Suprapubic skin (tissue), 4 donors: ENCODE measurements around the gene MTARC1. TPM values are rescaled to one million over a fixed set of nuclear protein-coding genes. Genes with fewer than 3 reads are reported as not detected.

ENCODE experiments used
- DNase-seq, 2 donors: peaks; one replicate each; pipeline ENCODE4 v3.0.0-alpha.2; 2019; ENCODE audit warnings: low spot score in 2 of 2
- H3K27ac ChIP-seq: fragments of 200-600 bp; sonication (generic); one replicate; pipeline ENCODE4 v1.5.1; 2019
- H3K27me3 ChIP-seq: fragments of 200-600 bp; sonication (generic); one replicate; pipeline ENCODE4 v1.5.1; 2019
- H3K36me3 ChIP-seq: fragments of 200-600 bp; sonication (generic); one replicate; pipeline ENCODE4 v1.5.1; 2019
- H3K4me1 ChIP-seq: fragments of 200-600 bp; sonication (generic); one replicate; pipeline ENCODE4 v1.5.1; 2019
- H3K4me3 ChIP-seq: fragments of 200-600 bp; sonication (generic); one replicate; pipeline ENCODE4 v1.5.1; 2019; ENCODE audit warnings: mild to moderate bottlenecking
- H3K9me3 ChIP-seq: fragments of 200-600 bp; sonication (generic); one replicate; pipeline ENCODE4 v1.5.1; 2019
- EP300 ChIP-seq: sonication (generic); formaldehyde crosslinking; IDR thresholded peaks from one replicate; pipeline ENCODE4 v1.6.1; 2017; ENCODE audit warnings: antibody characterized with exemption
- POLR2A ChIP-seq, 2 donors: fragments of 450-650 bp; IDR thresholded peaks; one replicate each; pipeline ENCODE4 v1.6.1; 2017; ENCODE audit warnings: antibody characterized with exemption in 2 of 2, mild to moderate bottlenecking in 2 of 2, moderate library complexity in 2 of 2
- POLR2AphosphoS5 ChIP-seq, 3 donors: sonication (generic); formaldehyde crosslinking; IDR thresholded peaks; one replicate each; pipeline ENCODE4 v1.6.1; 2017; ENCODE audit warnings: antibody characterized with exemption in 3 of 3
- WGBS: methylation state at CpG from one replicate; pipeline ENCODE4 v1.1.5; 2018; 5-methylcytosine and 5-hydroxymethylcytosine counted together
- total RNA-seq, 4 donors: library from RNA; depleted of rRNA; stranded (reverse); fragments of >200 nt; gene quantifications; one replicate each; pipeline ENCODE4 v1.1.0, GENCODE V29; 2016
- TF ChIP-seq, protein P1 (sequence below), 2 donors: fragments of 200-600 bp in 1 of 2; fragments of 450-650 bp in 1 of 2; sonication (generic) in 1 of 2; IDR thresholded peaks; one replicate each; pipeline ENCODE4 v1.5.1; 2016 to 2019; ENCODE audit warnings: antibody characterized with exemption in 2 of 2, mild to moderate bottlenecking in 1 of 2, moderate library complexity in 1 of 2

MTARC1 gene
- total RNA-seq, 4 donors from 2014 or later: 2.1 to 12.7 (median 7.5) TPM

DNA sequence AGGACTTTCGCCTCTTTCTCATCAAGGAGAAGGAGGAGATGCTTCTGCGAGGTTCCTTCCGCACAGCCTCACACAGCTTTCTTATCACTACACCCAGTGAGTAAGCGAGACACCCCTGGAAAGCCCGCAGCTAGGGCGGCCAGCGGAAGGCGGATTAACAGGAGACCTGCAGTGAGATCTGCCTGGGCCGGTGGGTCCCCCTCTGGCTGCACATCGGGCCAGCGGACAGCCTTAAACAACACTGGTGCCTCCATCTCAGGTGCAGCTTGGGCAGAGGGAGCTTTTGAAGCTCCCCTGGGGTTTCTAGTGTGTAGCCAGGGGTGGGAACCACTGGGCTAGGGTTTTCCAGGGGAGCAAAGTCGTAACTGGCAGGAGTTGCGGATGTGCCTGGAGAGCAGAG, 17.5 kb upstream of the MTARC1 start:
- H3K9me3 ChIP-seq: no peaks in the 10 kb centered on the region
- 93% methylated on average over 10 of the region's 13 CpGs for WGBS
- peaks cover 6% of the 10 kb centered on the region for H3K36me3 ChIP-seq
- H3K27me3 ChIP-seq: no peaks in the 10 kb centered on the region
- no peak for DNase-seq
- no peak overlapping the region for H3K4me3 ChIP-seq
- no peaks in the 10 kb centered on the region for H3K4me1 ChIP-seq
- TF ChIP-seq POLR2AphosphoS5 (IDR thresholded peaks at IDR 0.05) (no peak), POLR2A (IDR thresholded peaks at IDR 0.05) (no peak), EP300 (no peak)
- TF ChIP-seq, protein P1, sequence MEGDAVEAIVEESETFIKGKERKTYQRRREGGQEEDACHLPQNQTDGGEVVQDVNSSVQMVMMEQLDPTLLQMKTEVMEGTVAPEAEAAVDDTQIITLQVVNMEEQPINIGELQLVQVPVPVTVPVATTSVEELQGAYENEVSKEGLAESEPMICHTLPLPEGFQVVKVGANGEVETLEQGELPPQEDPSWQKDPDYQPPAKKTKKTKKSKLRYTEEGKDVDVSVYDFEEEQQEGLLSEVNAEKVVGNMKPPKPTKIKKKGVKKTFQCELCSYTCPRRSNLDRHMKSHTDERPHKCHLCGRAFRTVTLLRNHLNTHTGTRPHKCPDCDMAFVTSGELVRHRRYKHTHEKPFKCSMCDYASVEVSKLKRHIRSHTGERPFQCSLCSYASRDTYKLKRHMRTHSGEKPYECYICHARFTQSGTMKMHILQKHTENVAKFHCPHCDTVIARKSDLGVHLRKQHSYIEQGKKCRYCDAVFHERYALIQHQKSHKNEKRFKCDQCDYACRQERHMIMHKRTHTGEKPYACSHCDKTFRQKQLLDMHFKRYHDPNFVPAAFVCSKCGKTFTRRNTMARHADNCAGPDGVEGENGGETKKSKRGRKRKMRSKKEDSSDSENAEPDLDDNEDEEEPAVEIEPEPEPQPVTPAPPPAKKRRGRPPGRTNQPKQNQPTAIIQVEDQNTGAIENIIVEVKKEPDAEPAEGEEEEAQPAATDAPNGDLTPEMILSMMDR (IDR thresholded peaks at IDR 0.05): no peak
- no peak overlapping the region for H3K27ac ChIP-seq

DNA sequence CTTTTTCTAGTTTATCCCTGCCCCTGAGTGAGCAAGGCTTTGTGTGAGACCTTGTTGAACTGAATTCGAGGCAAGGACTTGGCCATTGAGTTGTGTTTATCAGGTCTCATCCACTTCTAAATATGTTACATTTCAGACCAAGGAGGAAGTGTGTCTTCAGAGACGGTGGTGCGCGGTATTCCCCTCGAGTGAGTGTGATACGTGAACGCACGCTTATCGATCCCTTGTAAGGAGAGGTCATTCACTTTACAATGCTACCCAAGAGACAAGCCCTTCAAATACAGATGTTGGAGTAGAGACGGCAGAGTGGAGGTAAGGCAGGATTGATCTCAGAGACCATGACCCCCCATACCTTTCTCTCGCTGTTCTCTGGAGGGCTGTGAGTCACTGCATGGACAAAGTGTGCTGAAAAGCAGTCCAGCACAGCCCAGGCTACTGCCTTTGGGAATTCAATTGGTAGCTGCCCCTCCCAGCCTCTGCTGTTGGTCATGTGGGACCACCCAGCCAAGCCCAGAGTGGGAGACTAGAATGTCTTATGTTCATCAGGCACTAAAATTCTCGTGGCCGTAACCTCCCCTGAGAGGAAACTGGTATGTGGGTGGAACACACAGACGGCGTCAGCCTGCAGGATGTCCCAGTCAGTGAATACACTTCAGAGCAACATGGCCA, 16.3 kb upstream of the MTARC1 start:
- 85% methylated on average over 15 of the region's 15 CpGs for WGBS
- TF ChIP-seq POLR2AphosphoS5 (IDR thresholded peaks at IDR 0.05): no peak
- TF ChIP-seq POLR2A (IDR thresholded peaks at IDR 0.05): no peak
- TF ChIP-seq EP300: no peak
- TF ChIP-seq, protein P1 (IDR thresholded peaks at IDR 0.05): no peak
- Histone ChIP-seq H3K36me3 (peaks cover 6% of the 10 kb centered on the region), H3K27me3 (no peaks in the 10 kb centered on the region), H3K4me1 (no peaks in the 10 kb centered on the region), H3K4me3 (no peak overlapping the region), H3K27ac (no peak overlapping the region), H3K9me3 (no peaks in the 10 kb centered on the region)
- no peak for DNase-seq

DNA sequence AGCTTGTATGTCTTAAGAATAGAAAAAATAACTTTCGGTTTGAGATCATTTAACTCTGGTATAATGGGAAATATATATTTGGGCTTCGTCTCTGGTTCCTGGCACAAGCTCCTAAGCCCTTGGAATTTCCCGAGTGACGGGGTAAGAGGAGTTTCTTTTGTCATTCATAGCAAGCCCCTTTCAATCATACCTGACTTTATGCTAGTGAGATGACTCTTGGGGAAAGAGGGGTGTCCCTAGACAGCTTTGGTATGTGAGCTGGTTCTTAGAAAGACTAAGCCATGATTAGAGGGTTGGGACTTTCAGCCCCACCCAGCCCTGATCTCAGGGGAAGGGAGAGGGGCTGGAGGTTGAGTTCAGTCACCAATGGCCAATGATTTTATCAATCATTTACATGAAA, 13.9 kb upstream of the MTARC1 start:
- peaks cover 4% of the 10 kb centered on the region for H3K4me1 ChIP-seq
- H3K27me3 ChIP-seq: no peaks in the 10 kb centered on the region
- DNase-seq: no peak
- no peak overlapping the region for H3K4me3 ChIP-seq
- H3K36me3 ChIP-seq: peaks cover 6% of the 10 kb centered on the region
- 82% methylated on average over 4 of the region's 4 CpGs for WGBS
- no peak overlapping the region for H3K27ac ChIP-seq
- H3K9me3 ChIP-seq: no peaks in the 10 kb centered on the region
- TF ChIP-seq POLR2A (IDR thresholded peaks at IDR 0.05): no peak
- no peak for TF ChIP-seq POLR2AphosphoS5 (IDR thresholded peaks at IDR 0.05)
- TF ChIP-seq EP300: no peak
- TF ChIP-seq, protein P1 (IDR thresholded peaks at IDR 0.05): no peak

- no peak for TF ChIP-seq EP300
- TF ChIP-seq, protein P1 (IDR thresholded peaks at IDR 0.05): peak; percentile 54 to 73
- Histone ChIP-seq H3K4me3 (no peak overlapping the region), H3K4me1 (peaks cover 4% of the 10 kb centered on the region), H3K27me3 (no peaks in the 10 kb centered on the region), H3K9me3 (no peaks in the 10 kb centered on the region), H3K36me3 (no peaks in the 10 kb centered on the region), H3K27ac (no peak overlapping the region)
- DNase-seq: no peak
- 45% methylated on average over 8 of the region's 8 CpGs for WGBS
These were observed 11.4 kb upstream of the MTARC1 start for GRCh38 chr1:220775240-220775853.

DNA sequence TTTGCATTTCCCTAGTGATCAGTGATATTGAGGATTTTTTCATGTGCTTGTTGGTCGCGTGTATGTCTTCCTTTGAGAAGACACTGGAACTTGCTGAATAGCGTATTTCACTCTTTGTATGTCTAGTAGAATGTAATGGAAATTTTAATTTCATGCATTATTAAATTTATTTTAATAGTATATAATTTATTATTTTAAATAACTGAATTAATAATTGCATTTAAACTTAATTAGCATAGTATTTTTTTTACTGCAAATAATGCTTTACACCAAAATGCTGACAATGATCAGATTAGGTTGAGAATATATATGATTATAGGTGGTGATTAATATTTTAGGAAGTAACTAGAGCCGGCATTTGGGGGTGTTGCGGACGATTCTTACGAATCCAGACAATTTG, 10.5 kb upstream of the MTARC1 start:
- Histone ChIP-seq H3K27ac (no peak overlapping the region), H3K27me3 (no peaks in the 10 kb centered on the region), H3K36me3 (no peaks in the 10 kb centered on the region), H3K4me3 (no peak overlapping the region), H3K4me1 (peaks cover 4% of the 10 kb centered on the region), H3K9me3 (no peaks in the 10 kb centered on the region)
- WGBS: 90% methylated on average over 7 of the region's 7 CpGs
- DNase-seq: no peak
- TF ChIP-seq, protein P1 (IDR thresholded peaks at IDR 0.05): no peak
- no peak for TF ChIP-seq EP300
- TF ChIP-seq POLR2AphosphoS5 (IDR thresholded peaks at IDR 0.05): no peak
- no peak for TF ChIP-seq POLR2A (IDR thresholded peaks at IDR 0.05)
